Mesendoderm (in vitro differentiated cells): ENCODE results near the gene ADAMTSL2.
"Not testable (repeated sequence)": the region's sequence is repeated elsewhere in the genome, so short reads cannot be mapped to it uniquely, and the experiment has no call there.

Experiments used
- DNase-seq: peaks from one replicate; pipeline ENCODE4 v3.0.0; 2013
- H2AK5ac ChIP-seq: 2 replicates; pipeline ENCODE4 v1.6.1; 2013; ENCODE audit warnings: low read length, inconsistent platforms
- H2BK120ac ChIP-seq: 2 replicates; pipeline ENCODE4 v1.6.1; 2013; ENCODE audit warnings: low read depth, mild to moderate bottlenecking, low read length, moderate library complexity, mixed read lengths
- H2BK15ac ChIP-seq: replicated peaks from 2 replicates; pipeline ENCODE4 v1.6.1; 2013; ENCODE audit warnings: low read depth, mild to moderate bottlenecking, moderate library complexity
- H2BK5ac ChIP-seq: 2 replicates; pipeline ENCODE4 v1.6.1; 2013; ENCODE audit warnings: low read length, inconsistent platforms
- H3K18ac ChIP-seq: 2 replicates; pipeline ENCODE4 v1.6.1; 2013; ENCODE audit warnings: mild to moderate bottlenecking, low read length, mixed read lengths
- H3K23ac ChIP-seq: one replicate; pipeline ENCODE4 v1.6.1; 2013; ENCODE audit warnings: low read length
- H3K27ac ChIP-seq: 2 replicates; pipeline ENCODE4 v1.5.1; 2013; ENCODE audit warnings: low read depth, mild to moderate bottlenecking, inconsistent platforms, low read length, moderate library complexity
- H3K27me3 ChIP-seq: 2 replicates; pipeline ENCODE4 v1.6.1; 2013; ENCODE audit warnings: low read length, control low read depth, mild to moderate bottlenecking, inconsistent platforms; ENCODE audit not compliant: insufficient read depth, poor library complexity
- H3K36me3 ChIP-seq: 2 replicates; pipeline ENCODE4 v1.6.1; 2013; ENCODE audit warnings: low read length, inconsistent platforms; ENCODE audit not compliant: control insufficient read depth, insufficient read depth
- H3K4ac ChIP-seq: one replicate; pipeline ENCODE4 v1.6.1; 2013; ENCODE audit warnings: low read depth, mild to moderate bottlenecking, low read length, moderate library complexity
- H3K4me1 ChIP-seq: 2 replicates; pipeline ENCODE4 v1.6.1; 2013; ENCODE audit warnings: low read depth, low read length, inconsistent platforms; ENCODE audit not compliant: control insufficient read depth
- H3K4me2 ChIP-seq: 2 replicates; pipeline ENCODE4 v1.6.1; 2013; ENCODE audit warnings: low read length
- H3K4me3 ChIP-seq: 2 replicates; pipeline ENCODE4 v1.5.1; 2013; ENCODE audit warnings: mild to moderate bottlenecking, low read length
- H3K56ac ChIP-seq: one replicate; pipeline ENCODE4 v1.6.1; 2013; ENCODE audit warnings: low read length
- H3K79me1 ChIP-seq: 2 replicates; pipeline ENCODE4 v1.6.1; 2013; ENCODE audit warnings: low read length, inconsistent platforms
- H3K79me2 ChIP-seq: 2 replicates; pipeline ENCODE4 v1.6.1; 2013; ENCODE audit warnings: mild to moderate bottlenecking, low read length; ENCODE audit not compliant: control insufficient read depth, insufficient read depth
- H3K9ac ChIP-seq: 2 replicates; pipeline ENCODE4 v1.6.1; 2013; ENCODE audit warnings: low read length, inconsistent platforms
- H4K5ac ChIP-seq: one replicate; pipeline ENCODE4 v1.6.1; 2013; ENCODE audit warnings: low read length
- H4K8ac ChIP-seq: one replicate; pipeline ENCODE4 v1.6.1; 2013; ENCODE audit warnings: low read depth, mild to moderate bottlenecking, control low read depth, low read length, moderate library complexity
- WGBS: extraction: QIAGEN DNeasy Blood & Tissue Kit; methylation state at CpG from one replicate; pipeline ENCODE4 v1.1.7; 2013; ENCODE audit warnings: low lambda C conversion rate, missing lambda C conversion rate; ENCODE audit not compliant: insufficient coverage; ENCODE audit errors: extremely low coverage; 5-methylcytosine and 5-hydroxymethylcytosine counted together

ADAMTSL2 gene

DNA sequence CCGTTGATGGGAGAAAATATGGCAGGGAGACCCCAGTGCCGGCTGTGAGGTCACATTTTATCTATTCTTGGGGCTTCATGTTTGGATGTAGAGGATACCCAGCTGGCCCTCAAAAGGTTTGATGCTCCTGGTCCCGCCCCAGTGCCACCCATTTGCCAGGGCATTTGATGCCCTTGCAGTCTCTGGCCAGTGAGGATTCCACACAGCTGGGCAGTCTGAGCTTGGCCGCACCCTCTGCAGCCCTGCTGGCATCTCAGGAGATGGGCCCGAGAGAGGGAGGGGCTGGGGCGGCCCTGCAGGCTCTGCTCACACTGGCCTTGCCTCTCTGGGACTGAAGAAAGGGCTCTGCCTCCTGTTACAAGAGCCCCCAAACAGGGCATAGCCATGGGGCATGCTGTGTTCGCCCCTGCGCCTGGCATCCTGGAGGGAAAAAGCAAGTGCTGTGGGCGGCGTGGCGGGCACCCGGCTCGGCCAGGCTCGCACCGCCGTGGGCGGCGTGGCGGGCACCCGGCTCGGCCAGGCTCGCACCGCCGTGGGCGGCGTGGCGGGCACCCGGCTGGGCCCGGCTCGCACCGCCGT, 27.6 kb downstream of the ADAMTSL2 start:
- Histone ChIP-seq H2AK5ac (no peak overlapping the region), H3K9ac (no peak overlapping the region), H3K79me1 (no peaks in the 10 kb centered on the region), H4K8ac (no peak overlapping the region), H2BK15ac (no peak overlapping the region), H2BK5ac (no peak overlapping the region), H3K4me2 (no peak overlapping the region), H3K4me1 (peaks cover 12% of the 10 kb centered on the region), H3K4ac (no peak overlapping the region), H3K18ac (no peak overlapping the region), H3K56ac (no peak overlapping the region), H3K36me3 (no peaks in the 10 kb centered on the region), H3K79me2 (no peaks in the 10 kb centered on the region), H2BK120ac (no peak overlapping the region), H3K27me3 (no peaks in the 10 kb centered on the region), H3K23ac (no peak overlapping the region), H4K5ac (no peak overlapping the region), H3K27ac (no peak overlapping the region), H3K4me3 (no peak overlapping the region)
- no CpG with 5 or more reads among the region's 32 CpGs for WGBS
- DNase-seq, result no peak

GRCh38 chr9:133562611-133563290, 28.2 kb downstream of the ADAMTSL2 start:
- H4K5ac ChIP-seq, result no peak overlapping the region
- H3K4me1 ChIP-seq, result peaks cover 10% of the 10 kb centered on the region
- no peaks in the 10 kb centered on the region for H3K27me3 ChIP-seq
- H3K4ac ChIP-seq, result no peak overlapping the region
- no peak overlapping the region for H3K27ac ChIP-seq
- no CpG with 5 or more reads among the region's 54 CpGs for WGBS
- H4K8ac ChIP-seq, result no peak overlapping the region
- no peak overlapping the region for H2BK5ac ChIP-seq
- H3K36me3 ChIP-seq, result no peaks in the 10 kb centered on the region
- no peak overlapping the region for H3K56ac ChIP-seq
- no peak overlapping the region for H2BK120ac ChIP-seq
- H3K23ac ChIP-seq, result no peak overlapping the region
- no peak overlapping the region for H3K4me3 ChIP-seq
- H3K79me2 ChIP-seq, result no peaks in the 10 kb centered on the region
- no peak overlapping the region for H3K9ac ChIP-seq
- H2AK5ac ChIP-seq, result no peak overlapping the region
- no peak for DNase-seq
- H2BK15ac ChIP-seq, result no peak overlapping the region
- no peak overlapping the region for H3K18ac ChIP-seq
- H3K4me2 ChIP-seq, result no peak overlapping the region
- H3K79me1 ChIP-seq, result no peaks in the 10 kb centered on the region

DNA sequence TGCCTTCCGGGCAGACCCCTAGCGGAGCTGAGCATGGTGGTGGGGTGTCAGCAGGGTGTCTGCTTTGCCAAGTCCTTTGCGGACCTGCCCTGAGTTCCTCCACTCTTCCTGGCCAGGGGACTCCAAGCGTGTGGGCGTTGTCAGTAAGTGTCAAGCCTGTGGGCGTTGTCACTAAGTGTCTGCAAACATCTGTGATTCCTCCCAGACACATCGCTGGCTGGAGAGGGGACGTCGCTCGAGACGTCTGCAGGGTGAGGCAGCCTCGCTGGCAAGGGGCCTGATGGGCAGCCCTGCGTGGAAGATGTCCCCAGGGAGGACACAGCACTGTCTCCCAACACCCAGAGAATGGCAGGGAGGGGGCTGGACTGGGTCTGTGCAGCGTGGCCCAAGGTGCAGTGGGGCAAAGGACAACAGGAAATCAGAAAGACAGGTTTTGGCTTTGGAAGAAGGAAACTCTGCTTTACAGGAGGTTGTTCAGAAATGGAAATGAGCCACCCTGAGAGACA, 28.8 kb downstream of the ADAMTSL2 start:
- H2BK120ac ChIP-seq, result no peak overlapping the region
- no peak overlapping the region for H3K9ac ChIP-seq
- no peaks in the 10 kb centered on the region for H3K27me3 ChIP-seq
- H2BK15ac ChIP-seq, result no peak overlapping the region
- peaks cover 7% of the 10 kb centered on the region for H3K4me1 ChIP-seq
- H3K4me3 ChIP-seq, result no peak overlapping the region
- H3K36me3 ChIP-seq, result no peaks in the 10 kb centered on the region
- no peak overlapping the region for H2AK5ac ChIP-seq
- H4K5ac ChIP-seq, result no peak overlapping the region
- no peaks in the 10 kb centered on the region for H3K79me2 ChIP-seq
- H3K56ac ChIP-seq, result no peak overlapping the region
- H3K18ac ChIP-seq, result no peak overlapping the region
- no peak for DNase-seq
- H3K4me2 ChIP-seq, result no peak overlapping the region
- no peak overlapping the region for H3K27ac ChIP-seq
- no CpG with 5 or more reads among the region's 14 CpGs for WGBS
- H3K4ac ChIP-seq, result no peak overlapping the region
- no peak overlapping the region for H4K8ac ChIP-seq
- H2BK5ac ChIP-seq, result no peak overlapping the region
- no peaks in the 10 kb centered on the region for H3K79me1 ChIP-seq
- no peak overlapping the region for H3K23ac ChIP-seq

DNA sequence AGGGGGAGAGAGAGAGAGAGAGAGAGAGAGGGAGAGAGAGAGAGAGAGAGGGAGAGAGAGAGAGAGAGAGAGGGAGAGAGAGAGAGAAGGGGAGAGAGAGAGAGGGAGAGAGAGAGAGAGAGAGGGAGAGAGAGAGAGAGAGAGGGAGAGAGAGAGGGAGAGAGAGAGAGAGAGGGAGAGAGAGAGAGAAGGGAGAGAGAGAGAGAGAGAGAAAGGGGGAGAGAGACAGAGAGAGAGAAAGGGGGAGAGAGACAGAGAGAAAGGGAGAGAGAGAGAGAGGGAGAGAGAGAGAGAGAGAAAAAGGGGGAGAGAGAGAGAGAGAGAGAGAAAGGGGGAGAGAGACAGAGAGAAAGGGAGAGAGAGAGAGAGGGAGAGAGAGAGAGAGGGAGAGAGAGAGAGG, 29.3 kb downstream of the ADAMTSL2 start:
- H3K79me1 ChIP-seq, H4K8ac ChIP-seq, H2BK120ac ChIP-seq, H3K4me2 ChIP-seq, H2BK5ac ChIP-seq, H3K9ac ChIP-seq, H3K27ac ChIP-seq, H2BK15ac ChIP-seq, H3K79me2 ChIP-seq, H3K4ac ChIP-seq, H4K5ac ChIP-seq, H3K23ac ChIP-seq, H3K27me3 ChIP-seq, H3K4me1 ChIP-seq, H3K56ac ChIP-seq, H3K4me3 ChIP-seq, DNase-seq, H3K36me3 ChIP-seq, H2AK5ac ChIP-seq, H3K18ac ChIP-seq: not testable (repeated sequence)

GRCh38 chr9:133564451-133565116, 30.1 kb downstream of the ADAMTSL2 start:
- Histone ChIP-seq H3K27ac (no peak overlapping the region), H2BK15ac (no peak overlapping the region)

More at GRCh38 chr9:133564451-133565116, 30.1 kb downstream of the ADAMTSL2 start:
- no peaks in the 10 kb centered on the region for H3K4me1 ChIP-seq
- no peak overlapping the region for H3K18ac ChIP-seq
- H4K8ac ChIP-seq, result no peak overlapping the region
- no peaks in the 10 kb centered on the region for H3K79me1 ChIP-seq
- no peak overlapping the region for H3K4me3 ChIP-seq
- no peak overlapping the region for H4K5ac ChIP-seq
- no peak overlapping the region for H3K4ac ChIP-seq
- no peak overlapping the region for H3K56ac ChIP-seq
- H3K36me3 ChIP-seq, result no peaks in the 10 kb centered on the region
- H3K4me2 ChIP-seq, result no peak overlapping the region
- no peak overlapping the region for H2AK5ac ChIP-seq
- WGBS, result no CpG with 5 or more reads among the region's 11 CpGs
- no peak overlapping the region for H3K23ac ChIP-seq
- no peak for DNase-seq
- no peak overlapping the region for H2BK120ac ChIP-seq
- H3K27me3 ChIP-seq, result no peaks in the 10 kb centered on the region
- no peaks in the 10 kb centered on the region for H3K79me2 ChIP-seq
- H2BK5ac ChIP-seq, result no peak overlapping the region
- no peak overlapping the region for H3K9ac ChIP-seq
